DMS 273 (cell line): ENCODE measurements around the gene TRAF4.
"Not testable (repeated sequence)": the region's sequence is repeated elsewhere in the genome, so short reads cannot be mapped to it uniquely, and the experiment has no call there.

ENCODE experiments used
- DNase-seq: peaks from one replicate; lab custom pipeline; 2025; ENCODE audit not compliant: unreplicated experiment; lab: John Stamatoyannopoulos, UW

TRAF4 gene

DNA sequence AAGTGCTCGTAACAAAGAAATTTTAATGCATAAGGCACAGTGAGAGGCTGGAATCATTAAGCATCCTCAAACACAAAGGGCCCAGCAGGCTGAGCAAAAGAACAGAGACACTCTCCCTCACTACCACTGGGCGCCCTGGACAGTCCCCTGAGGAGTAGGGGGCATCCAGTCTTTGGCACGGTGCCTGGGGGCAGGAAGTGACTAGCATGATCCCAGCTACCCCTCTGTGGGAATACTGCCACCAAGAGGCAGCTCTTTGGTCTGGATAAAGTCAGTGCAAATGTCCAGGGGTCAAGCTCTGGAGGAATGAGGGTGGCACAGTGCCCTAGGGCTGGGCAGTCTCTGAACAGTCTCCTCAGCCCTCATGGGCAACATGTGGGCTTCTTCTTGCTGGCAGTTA lies 29.5 kb upstream of the TRAF4 start:
- no peak for DNase-seq

DNA sequence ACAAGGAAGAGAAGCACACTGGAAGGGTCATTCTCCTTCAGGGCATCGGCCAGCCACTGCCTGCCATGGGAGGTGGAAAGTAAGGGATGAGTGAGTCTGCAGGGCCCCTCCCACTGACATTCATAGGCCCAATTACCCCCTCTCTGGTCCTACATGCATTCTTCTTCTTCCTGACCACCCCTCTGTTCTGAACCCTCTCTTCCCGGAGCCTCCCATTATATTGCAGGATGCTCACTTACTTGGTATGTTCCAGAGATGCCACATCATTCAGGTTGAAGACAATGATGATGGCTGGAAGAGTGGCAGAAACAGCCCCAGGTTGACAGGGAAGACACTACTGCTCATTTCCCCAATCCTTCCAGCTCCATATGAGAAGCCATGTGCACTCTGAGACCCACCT lies 28.6 kb upstream of the TRAF4 start:
- no peak for DNase-seq

DNA sequence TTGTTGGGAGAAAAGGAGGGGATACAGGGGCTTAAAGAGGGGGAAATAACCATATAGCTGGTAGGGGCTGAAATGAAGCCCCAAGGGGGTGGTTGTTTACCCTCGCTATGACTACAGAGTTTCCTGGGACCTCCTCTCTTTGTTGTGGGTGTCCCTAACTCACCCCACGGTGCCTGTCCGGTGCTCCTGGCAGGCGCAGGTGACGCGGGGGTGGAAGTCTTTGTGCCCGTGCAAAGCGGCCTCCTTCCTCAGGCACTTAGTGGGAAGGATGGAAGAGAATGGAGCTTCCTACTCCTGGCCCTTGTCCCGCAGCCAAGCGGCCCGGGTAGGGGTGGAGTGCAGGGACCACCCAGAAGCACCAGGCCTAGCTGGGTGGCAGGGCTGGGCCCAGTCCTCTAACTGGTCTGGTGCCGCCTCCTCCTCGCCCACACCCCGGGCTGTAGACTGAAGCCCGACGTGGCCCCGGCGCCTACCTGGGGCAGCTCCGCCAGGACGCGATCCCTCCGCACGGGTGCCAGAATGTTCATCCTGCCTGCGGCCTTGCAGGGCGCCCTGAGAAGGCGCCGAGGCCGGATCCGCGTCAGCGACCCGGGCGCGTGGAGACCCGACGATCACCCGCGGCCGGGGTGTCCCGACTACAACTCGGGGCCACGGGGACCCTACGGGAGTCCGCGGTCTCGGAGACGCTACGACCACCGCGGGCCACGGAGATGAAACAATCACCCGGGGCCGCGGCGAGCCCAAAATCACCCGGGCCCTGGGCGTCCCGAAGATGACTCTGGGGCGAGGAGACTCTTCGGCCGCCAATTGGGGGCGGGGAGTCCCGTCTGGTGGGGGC lies 26.9 kb upstream of the TRAF4 start:
- DNase-seq, result no peak

DNA sequence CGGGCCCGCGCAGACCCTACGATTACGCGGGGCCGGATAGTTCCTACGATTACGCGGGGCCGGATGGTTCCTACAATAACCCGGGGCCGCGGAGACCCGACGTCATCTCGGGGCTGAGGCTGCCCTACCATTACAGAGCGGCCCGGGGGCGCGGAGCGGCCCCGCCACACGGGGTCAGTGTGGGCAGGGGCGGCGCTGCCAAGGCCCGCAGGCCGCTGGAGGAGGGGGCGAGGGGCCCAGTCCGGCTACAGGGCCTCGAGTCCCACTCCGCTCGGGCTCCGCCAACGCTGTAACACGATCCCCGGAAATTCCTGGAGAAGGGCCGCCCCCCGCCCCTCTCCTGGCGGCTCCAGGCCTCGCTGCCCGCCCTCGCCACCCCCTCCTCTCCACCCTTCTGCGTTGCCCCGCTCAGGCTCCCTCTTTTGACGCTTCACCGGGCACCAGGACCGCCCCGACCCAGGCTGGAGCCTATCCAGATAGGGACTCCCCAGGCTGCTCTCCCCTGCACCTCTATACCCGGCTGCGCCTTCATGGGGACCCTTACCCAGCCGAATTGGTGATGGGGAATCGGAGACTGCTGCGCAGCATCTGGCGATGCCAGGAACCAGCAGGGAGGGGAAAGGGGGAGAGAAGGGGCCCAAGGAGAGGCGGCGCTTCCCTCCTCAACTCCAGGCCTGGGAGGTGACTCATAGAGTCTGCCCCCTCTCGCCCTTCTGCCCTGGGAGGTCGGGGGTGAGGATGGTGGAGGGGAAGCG lies 26.1 kb upstream of the TRAF4 start, which contains the start of gene RAB34:
RAB34 (minus strand) TSS at position 291 of the 755 bp plus-strand sequence. CDS start 602 bp downstream, outside the sequence.
- peak; percentile 80 for DNase-seq

DNA sequence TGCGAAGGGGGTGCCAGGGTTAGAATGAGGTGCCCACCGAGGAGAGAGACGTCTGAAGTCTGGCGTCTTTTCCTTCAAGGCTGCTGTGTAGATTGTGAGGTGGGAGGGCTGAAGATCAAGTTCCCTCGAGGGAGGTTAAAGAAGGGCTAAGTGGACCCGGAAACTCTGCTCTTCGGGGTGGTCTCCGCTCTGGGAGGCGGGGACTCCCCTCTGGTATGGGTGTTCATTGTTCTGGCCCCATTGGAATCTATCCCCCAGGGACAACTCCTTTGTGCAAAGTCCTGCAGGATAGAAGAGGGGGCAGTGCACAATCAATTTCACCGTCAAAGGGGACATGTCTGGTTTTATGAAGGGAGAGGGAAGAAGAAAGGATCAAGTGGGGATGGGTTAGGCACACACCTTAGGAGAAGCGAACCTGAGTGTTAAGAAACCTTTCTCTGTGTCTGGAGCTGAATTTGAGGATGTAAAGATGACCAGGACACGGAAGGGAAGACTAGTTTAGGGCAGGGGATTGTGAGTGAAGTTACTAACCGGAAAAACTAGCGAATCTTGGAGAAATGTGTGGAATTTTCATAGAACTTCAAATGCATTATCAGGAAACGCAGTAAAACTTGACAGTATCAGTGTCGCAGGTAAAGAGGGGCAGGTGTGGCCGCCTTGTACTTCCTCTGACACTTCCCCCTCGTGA lies 25.3 kb upstream of the TRAF4 start:
- DNase-seq, result no peak

DNA sequence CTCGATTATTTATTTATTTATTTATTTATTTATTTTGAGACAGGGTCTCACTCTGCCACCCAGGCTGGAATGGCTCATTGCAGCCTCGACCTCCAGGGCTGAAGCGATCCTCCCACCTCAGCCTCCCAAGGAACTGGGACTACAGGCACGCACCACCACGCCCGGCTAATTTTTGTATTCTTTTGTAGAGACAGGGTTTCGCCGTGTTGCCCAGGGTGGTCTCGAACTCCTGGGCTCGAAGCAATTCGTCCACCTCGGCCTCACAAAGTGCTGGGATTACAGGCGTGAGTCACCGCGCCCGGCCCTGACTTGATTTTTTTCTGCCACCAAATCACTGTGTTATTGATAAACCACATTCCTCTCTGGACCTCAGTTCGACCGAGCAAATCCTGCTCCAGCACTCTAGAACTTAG lies 24.8 kb upstream of the TRAF4 start:
- DNase-seq, result no peak

DNA sequence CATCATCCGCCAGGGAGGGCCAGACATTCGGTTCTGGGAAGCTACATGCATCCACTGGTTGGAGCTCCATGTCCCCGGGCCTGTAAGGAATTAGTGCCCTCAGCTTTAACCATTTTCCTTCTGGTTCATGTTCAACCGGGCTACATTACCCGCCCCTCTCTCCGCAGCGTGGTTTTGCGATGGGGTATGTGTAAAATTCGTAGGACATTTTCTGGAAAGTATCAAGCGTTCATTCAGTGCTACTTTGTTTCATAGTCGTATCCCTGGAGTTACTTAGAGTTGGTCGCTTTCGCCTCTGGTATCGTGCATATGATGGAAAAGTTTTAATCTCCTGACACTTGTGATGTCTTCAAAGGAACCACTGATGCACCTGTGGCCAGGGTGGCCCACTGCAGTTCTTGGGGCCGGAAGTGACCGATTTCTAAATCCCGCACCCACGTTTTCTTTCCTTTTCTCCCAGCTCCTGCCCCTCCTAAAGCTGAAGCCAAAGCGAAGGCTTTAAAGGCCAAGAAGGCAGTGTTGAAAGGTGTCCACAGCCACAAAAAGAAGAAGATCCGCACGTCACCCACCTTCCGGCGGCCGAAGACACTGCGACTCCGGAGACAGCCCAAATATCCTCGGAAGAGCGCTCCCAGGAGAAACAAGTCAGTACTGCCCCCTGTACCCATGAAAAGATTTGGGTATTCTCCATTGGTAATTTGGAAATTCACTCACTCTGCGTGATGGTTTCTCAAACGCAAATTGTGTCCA lies 23.4 kb upstream of the TRAF4 start:
- DNase-seq, result peak; percentile 56

DNA sequence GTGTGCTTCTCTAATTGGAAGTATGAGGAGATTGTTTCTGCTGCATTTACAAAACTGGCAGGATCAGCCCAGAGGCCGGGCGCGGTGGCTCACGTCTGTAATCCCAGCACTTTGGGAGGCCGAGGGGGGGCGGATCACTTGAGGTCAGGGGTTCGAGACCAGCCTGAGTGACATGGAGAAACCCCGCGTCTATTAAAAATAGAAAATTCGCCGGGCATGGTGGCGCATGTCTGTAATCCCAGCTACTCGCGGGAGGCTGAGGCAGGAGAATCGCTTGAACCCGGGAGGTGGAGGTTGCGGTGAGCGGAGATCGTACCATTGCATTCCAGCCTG lies 22.8 kb upstream of the TRAF4 start:
- not testable (repeated sequence) for DNase-seq

DNA sequence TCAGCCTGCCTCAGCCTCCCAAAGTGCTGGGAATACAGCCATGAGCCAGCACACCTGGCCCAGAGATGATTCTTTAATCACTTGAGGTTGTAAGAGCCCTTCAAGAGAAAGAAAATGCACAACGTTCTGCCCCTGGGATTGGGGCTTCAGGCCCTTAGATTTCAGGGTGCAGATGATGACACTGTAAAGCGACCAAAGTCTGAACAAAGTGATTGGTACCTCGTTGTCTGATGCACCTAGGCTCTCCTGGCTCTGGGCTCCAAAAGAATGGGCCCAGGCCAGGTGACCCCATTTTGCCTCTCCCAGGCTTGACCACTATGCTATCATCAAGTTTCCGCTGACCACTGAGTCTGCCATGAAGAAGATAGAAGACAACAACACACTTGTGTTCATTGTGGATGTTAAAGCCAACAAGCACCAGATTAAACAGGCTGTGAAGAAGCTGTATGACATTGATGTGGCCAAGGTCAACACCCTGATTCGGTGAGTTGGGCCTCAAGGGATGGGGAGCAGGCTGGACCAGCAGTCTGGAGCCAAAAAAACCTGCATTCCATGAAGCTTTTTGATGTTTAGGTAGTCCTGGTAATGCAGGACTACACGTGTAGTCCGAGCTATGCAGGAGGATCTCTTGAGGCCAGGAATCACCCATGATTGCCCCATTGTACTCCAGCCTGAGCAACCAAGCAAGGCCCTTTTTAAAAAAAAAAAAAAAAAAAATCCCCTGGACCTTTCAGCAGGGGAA lies 21.2 kb upstream of the TRAF4 start:
- no peak for DNase-seq

DNA sequence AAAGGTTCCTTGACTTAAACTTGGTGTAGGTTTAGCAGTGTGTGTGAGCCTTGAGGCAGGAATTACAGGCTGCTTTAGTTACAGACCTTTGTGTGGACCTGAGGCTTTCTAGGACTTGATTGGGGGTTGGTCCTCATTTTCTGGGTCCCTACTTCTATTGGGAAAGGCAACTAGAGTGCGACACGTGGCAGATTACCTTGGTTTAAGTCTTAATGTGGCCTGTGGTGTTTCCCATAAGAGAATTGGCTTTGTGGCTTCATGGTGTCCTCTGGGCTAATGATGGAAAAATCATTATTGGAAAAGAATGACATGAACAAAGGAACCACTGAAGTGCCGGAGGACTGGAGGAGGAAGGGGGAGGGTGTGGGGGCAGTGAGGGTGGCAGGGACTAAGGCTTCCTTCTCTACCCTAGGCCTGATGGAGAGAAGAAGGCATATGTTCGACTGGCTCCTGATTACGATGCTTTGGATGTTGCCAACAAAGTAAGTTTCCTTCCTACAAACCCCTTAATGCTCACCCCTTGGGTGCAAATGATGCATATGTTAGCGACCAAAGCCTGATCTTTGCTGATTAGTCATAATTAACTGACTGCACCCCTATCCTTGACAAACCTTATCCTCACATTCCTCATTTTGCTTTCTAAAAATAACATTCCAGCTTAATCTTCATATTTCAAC lies 20.5 kb upstream of the TRAF4 start:
- no peak for DNase-seq

DNA sequence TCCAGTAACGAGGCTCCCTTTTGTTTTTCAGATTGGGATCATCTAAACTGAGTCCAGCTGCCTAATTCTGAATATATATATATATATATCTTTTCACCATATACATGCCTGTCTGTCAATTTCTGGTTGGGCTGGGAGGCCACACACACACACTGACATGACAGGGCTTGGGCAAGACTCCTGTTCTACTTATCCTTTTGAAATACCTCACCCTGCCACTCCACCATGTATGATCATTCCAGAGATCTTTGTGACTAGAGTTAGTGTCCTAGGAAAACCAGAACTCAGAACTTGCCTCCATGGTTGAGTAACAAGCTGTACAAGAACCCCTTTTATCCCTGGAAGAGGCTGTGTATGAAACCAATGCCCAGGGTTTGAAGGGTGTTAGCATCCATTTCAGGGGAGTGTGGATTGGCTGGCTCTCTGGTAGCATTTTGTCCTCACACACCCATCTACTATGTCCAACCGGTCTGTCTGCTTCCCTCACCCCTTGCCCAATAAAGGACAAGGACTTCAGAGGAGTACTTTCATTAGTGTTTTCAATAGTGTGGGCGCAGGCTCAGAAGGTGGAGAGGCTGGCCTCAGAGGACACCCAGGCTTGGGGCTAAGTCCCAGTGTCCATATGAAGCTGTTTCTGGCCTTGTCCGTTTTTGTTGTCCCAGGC lies 19.8 kb upstream of the TRAF4 start:
- DNase-seq, result not testable (repeated sequence)

DNA sequence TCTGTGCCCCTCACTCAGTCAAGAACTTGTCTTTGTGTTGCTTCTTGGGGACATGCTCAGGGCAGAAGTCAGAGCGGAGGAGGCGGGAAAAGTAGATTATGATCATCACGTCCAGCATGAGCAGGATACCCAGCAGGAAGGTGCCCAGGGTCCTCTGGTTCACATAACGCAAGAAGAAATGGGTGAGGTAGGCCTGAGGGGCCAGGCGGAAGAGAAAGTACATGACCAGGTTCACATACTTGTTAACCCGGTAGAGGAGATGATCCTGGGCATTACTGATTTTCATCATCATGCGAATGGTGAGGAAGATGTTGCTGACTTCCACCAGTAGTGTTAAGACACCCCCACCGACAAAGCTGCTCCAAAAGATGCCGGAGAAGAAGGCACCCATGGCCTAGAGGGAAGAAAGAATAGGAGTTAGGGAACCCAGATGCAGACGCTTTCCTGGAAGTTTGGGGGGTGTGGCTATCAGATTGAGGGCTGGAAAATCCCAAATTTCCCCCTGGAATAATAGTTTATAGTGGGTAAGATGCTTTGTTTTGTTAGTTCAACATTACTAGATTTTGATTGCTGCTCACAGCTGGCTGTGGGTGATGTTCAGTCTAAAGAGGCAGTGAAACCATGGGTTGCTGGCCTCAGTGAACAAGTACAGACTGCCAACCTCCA lies 19.2 kb upstream of the TRAF4 start:
- peak; percentile 84 for DNase-seq

DNA sequence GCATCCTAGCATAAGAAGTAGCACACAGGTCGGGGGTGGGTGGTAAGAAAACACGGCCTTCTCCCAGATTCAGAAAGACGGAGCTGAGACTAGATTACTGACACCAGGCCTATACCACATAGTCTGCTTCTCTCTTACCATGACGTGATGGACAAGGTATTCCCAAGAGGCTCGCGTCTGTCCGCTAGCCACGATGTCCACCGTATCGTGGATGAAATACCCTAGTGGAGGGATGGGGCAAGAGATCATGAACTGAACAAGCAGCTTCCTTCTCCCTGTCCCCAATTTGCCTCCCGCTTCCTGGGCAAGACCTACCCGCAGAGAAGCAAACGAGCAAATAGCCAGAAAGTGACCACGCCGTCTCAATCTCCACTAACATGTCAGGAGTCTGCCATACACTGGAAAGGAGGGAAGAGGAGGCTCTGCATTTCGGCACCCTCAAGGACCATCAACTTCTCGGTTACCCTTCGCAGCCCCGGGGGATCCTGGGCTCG lies 18.6 kb upstream of the TRAF4 start:
- DNase-seq, result peak; percentile 92

DNA sequence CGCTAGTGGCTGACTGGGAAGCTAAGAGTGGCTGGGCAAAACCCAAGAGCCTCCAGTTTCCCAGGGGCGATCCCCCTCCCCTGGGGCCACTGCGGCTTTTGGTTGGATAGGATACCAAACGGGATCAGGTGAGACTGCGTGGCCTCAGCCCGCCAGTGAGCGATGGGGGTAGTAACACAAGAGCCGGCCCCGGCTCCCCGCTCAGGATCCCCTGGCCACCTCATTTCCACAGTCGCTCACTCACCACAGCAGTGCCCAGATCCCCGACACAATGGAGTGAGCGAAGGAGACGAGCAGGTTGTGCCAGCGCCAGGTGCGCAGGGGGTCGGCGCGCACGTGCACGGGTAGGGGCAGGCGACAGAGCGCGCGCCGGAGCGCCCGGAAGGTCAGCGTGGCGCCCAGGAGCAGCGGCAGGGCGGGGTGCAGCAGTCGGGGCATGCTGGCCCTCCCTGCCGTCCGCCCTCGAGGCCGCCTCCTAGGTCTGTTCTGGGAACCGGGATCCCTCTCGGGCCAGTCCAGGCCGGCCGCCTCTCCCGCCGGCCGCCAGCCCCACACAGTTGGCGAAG lies 18.1 kb upstream of the TRAF4 start:
- peak; percentile 97 for DNase-seq

DNA sequence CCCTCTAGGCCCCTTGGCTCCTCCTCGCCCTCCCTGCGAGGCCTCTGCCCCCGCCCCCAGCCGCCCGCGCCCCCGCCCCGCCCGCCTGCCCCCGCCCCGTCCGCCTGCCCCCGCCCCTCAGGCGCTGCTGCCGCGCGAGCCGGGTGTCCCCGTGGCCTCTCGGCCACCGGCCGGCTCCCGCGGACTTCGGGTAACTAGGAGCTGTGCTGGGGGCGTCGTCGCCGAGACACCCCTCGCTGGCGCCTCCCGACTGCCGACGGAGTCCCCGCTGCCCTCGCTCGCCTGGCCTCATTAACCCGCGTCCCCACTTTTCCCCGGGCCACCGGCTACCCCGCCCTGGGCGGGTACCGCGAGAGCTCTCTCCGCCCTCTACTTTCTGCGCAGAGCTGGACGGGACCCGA lies 17.6 kb upstream of the TRAF4 start, which contains the start of gene TLCD1:
TLCD1 (minus strand) TSS at position 8 of the 401 bp plus-strand sequence. CDS start 136 bp downstream, outside the sequence.
- DNase-seq, result peak; percentile 92

DNA sequence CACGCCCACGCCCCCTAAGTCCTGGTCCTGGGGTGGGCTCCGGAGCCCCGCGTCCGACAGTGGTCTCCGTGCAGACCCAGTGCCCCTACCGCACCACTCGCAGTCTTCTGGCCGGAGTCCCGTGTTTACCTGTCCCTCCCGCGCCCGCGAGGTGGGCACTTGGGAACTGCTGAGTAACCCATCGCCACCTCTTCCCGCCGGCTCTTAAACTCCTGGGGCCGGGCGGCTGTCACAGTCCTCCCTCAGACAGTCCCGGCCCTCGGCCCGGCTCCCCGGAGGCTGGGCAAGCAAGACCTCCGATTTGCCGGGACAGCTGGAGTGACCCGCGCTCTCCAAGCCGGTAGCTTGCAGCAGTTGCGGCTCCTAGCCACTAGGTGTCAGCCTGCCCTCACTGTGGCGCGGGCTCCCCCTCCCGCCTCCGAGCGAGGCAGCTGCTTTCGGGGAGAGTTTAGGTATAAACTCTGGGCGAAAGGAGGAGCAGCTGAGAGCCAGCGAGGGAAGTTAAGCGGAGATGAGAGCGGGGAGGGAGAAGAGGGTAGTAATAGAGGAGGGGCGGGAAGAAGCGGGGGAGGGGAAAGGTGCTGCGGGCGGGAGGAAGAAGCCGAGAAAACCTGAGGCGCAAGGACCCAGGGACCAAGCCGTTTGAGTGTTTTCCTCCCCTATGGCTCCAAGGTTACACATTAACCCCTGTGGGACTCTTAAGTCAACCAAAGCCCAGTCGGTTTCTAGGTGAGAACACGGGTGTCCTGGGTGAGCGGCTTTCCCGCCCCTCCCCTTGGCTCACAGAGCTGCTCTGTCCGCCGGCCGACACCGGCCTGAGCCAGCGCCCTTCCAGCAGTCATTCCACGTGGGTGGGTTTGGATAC lies 17.0 kb upstream of the TRAF4 start:
- peak; percentile 99 for DNase-seq
